RWPE2 (cell line): Measurements from ENCODE around the gene PAPPA2.
"Not testable (repeated sequence)": the region's sequence is repeated elsewhere in the genome, so short reads cannot be mapped to it uniquely, and the experiment has no call there.

Experiments used
- ATAC-seq: fragments of 200-7000 bp; cut with Tn5 transposase; 3 replicates; pipeline ENCODE4 v1.9.1; 2021; ENCODE audit warnings: low read depth
- DNase-seq: peaks from one replicate; pipeline ENCODE4 v3.0.0-alpha.2; 2020; ENCODE audit warnings: low spot score
- H3K27ac ChIP-seq: fragments of 450-650 bp; 2 replicates; pipeline ENCODE4 v1.5.1; 2017; ENCODE audit warnings: mild to moderate bottlenecking; ENCODE audit not compliant: poor library complexity, severe bottlenecking
- H3K27me3 ChIP-seq: fragments of 250-450 bp; sonication (Bioruptor Pico); 2 replicates; pipeline ENCODE4 v1.5.1; 2021; ENCODE audit warnings: mild to moderate bottlenecking, moderate library complexity; ENCODE audit not compliant: insufficient read depth, poor library complexity, severe bottlenecking
- H3K36me3 ChIP-seq: fragments of 250-450 bp; sonication (Bioruptor Pico); 2 replicates; pipeline ENCODE4 v1.5.1; 2020; ENCODE audit warnings: low read depth, mild to moderate bottlenecking, moderate library complexity
- H3K4me1 ChIP-seq: fragments of 250-450 bp; sonication (Bioruptor Pico); 2 replicates; pipeline ENCODE4 v1.5.1; 2021; ENCODE audit warnings: mild to moderate bottlenecking, moderate library complexity; ENCODE audit not compliant: insufficient read depth, poor library complexity, severe bottlenecking
- H3K4me3 ChIP-seq: fragments of 250-450 bp; sonication (Bioruptor Pico); 2 replicates; pipeline ENCODE4 v1.5.1; 2021; ENCODE audit warnings: mild to moderate bottlenecking, moderate library complexity; ENCODE audit not compliant: severe bottlenecking
- H3K9me3 ChIP-seq: fragments of 250-450 bp; sonication (Bioruptor Pico); 2 replicates; pipeline ENCODE4 v1.5.1; 2021; ENCODE audit warnings: mild to moderate bottlenecking, moderate library complexity; ENCODE audit not compliant: severe bottlenecking
- CTCF ChIP-seq: fragments of 450-650 bp; IDR thresholded peaks from one replicate; pipeline ENCODE4 v1.5.1; 2017; ENCODE audit warnings: mild to moderate bottlenecking, moderate library complexity; ENCODE audit not compliant: poor library complexity, severe bottlenecking

The PAPPA2 gene

DNA sequence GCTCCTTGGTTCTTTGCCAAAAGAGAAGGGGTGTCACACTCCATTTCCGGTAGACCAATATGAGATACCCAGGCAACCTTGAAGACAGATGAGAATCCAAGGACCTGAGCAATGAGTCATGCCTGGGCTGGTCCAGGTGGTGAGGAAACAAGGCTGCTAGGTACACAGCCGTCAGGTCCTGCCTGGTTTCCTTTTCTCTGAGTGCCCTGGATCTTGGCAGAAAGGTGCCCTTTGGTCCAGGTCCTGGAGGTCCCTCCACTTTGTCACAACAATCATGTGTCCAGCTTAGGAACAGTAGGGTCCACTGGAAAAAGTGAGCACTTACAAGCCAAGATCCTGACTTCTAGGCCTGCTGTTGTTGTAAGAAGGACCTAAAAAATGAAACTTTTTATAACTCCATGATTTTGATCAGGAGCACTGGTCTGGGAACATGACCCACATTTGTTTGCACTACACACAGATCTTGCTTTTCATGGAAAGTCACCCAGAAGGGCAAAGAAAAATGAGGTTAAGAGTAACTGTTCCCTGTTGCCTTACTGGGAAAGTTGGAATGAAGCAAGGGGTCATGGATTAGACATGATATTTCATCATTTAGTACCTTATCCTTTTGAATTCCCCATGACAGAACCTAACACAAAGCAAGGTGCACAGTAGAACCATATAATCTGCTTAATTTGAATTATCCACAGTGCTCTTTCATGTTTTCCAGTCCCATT lies 94.7 kb downstream of the PAPPA2 start:
- Histone ChIP-seq H3K36me3 (no peaks in the 10 kb centered on the region), H3K4me1 (no peaks in the 10 kb centered on the region), H3K27ac (no peak overlapping the region), H3K27me3 (peaks cover 11% of the 10 kb centered on the region), H3K4me3 (no peak overlapping the region), H3K9me3 (no peaks in the 10 kb centered on the region)
- DNase-seq (no peak), ATAC-seq (peak; percentile 82)
- TF ChIP-seq CTCF = no peak

GRCh38 chr1:176558561-176558960 lies 95.6 kb downstream of the PAPPA2 start:
- Histone ChIP-seq H3K4me1 (no peaks in the 10 kb centered on the region), H3K36me3 (no peaks in the 10 kb centered on the region), H3K9me3 (no peaks in the 10 kb centered on the region), H3K27ac (no peak overlapping the region), H3K27me3 (peaks cover 7% of the 10 kb centered on the region), H3K4me3 (no peak overlapping the region)
- ATAC-seq (no peak), DNase-seq (no peak)
- TF ChIP-seq CTCF = no peak

DNA sequence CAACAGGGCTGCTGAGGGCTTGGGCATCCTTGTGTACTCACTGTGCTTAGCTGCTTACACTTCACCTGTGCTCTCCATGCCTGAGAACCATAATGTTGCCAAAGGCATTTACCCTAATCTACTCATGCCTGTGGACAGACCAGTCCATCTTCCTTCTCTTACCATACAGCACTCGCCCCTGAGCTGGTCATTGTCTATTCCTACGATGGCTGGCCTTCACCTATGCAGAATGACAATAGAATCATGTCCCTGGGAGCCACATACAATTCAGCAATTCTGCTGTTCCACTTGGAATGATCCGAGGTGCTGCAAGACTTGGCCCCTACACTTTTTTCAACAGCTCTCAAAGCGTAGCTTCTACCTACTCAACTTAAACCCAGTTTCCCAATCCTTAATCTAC lies 96.5 kb downstream of the PAPPA2 start:
- no peak for ATAC-seq
- Histone ChIP-seq H3K27ac (no peak overlapping the region), H3K4me1 (no peaks in the 10 kb centered on the region), H3K27me3 (peaks cover under 1% of the 10 kb centered on the region), H3K9me3 (no peaks in the 10 kb centered on the region), H3K4me3 (no peak overlapping the region), H3K36me3 (no peaks in the 10 kb centered on the region)
- no peak for DNase-seq
- TF ChIP-seq CTCF = no peak

DNA sequence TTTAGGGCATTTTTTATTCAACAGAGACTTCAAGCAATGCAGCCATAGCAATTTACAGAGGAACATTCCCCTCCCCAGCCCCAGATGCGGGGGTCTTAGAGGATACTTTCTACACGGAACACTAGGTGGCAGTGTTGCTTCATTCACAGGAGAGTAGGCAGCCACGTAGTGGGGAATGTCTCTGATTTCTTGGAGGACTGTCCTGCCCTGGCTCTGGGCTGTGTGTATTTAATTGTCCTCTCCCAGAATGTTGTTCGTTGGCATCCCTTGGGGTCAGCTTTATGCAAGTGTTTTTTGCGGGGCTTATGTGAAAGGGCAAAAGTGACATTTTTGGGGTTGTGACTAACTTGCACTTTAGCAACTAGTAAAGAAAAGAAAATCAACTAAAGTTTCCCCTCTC lies 96.9 kb downstream of the PAPPA2 start:
- no peak overlapping the region for H3K4me3 ChIP-seq
- no peaks in the 10 kb centered on the region for H3K36me3 ChIP-seq
- no peak overlapping the region for H3K27ac ChIP-seq
- no peaks in the 10 kb centered on the region for H3K4me1 ChIP-seq
- ATAC-seq = peak; percentile 75; the same call in 2 of the 3 replicates
- TF ChIP-seq CTCF = peak; percentile 85
- H3K9me3 ChIP-seq = no peaks in the 10 kb centered on the region
- no peak for DNase-seq
- no peaks in the 10 kb centered on the region for H3K27me3 ChIP-seq

DNA sequence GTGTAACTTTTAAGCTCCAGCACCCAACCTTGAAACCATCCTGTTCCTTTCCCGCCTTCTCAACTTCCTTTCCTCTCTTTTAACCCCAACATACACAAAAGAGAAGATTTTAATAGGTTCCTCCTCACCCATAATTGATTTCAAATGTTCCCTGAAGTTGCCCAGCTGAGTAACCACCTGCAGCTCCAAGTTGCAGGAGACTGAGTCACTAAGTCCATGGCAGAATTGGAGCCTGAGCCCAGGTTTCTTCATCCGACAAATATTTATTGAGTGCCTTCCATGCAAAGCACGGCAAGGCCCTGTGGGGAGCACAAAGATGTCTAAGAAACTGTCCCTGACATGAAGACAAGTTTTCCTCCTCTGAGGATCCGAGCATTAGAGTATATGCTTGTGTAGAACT lies 97.7 kb downstream of the PAPPA2 start:
- Histone ChIP-seq H3K36me3 (no peaks in the 10 kb centered on the region), H3K9me3 (no peaks in the 10 kb centered on the region), H3K4me3 (no peak overlapping the region), H3K4me1 (no peaks in the 10 kb centered on the region), H3K27me3 (no peaks in the 10 kb centered on the region), H3K27ac (no peak overlapping the region)
- DNase-seq (no peak), ATAC-seq (no peak)
- TF ChIP-seq CTCF = no peak

GRCh38 chr1:176561761-176562160 lies 98.8 kb downstream of the PAPPA2 start:
- not testable (repeated sequence) for H3K9me3 ChIP-seq, H3K27ac ChIP-seq, H3K4me1 ChIP-seq, H3K27me3 ChIP-seq, H3K4me3 ChIP-seq, H3K36me3 ChIP-seq, DNase-seq, ATAC-seq
